Muscle layer of duodenum (tissue), 2 donors: ENCODE measurements around the gene HRH3.

Experiments used
- H3K27ac ChIP-seq: one replicate; pipeline ENCODE4 v1.7.0; 2013; ENCODE audit warnings: mild to moderate bottlenecking, low read length
- H3K27me3 ChIP-seq: one replicate; pipeline ENCODE4 v1.7.0; 2013; ENCODE audit warnings: low read depth, mild to moderate bottlenecking, control low read depth, low read length
- H3K36me3 ChIP-seq, 2 donors: one replicate each; pipeline ENCODE4 v1.7.0; 2013; ENCODE audit warnings: low read length in 2 of 2, control low read depth in 1 of 2, mild to moderate bottlenecking in 1 of 2; ENCODE audit not compliant: insufficient read depth in 2 of 2, control insufficient read depth in 1 of 2
- H3K4me1 ChIP-seq, 2 donors: one replicate each; pipeline ENCODE4 v1.7.0; 2013; ENCODE audit warnings: low read length in 2 of 2, mild to moderate bottlenecking in 2 of 2, control low read depth in 1 of 2, moderate library complexity in 1 of 2; ENCODE audit not compliant: insufficient read depth in 2 of 2, control insufficient read depth in 1 of 2
- H3K4me3 ChIP-seq, 2 donors: one replicate each; pipeline ENCODE4 v1.7.0; 2013; ENCODE audit warnings: low read length in 2 of 2, low read depth in 1 of 2, mild to moderate bottlenecking in 1 of 2
- H3K9me3 ChIP-seq, 2 donors: one replicate each; pipeline ENCODE4 v1.7.0; 2013; ENCODE audit warnings: low read length in 2 of 2, control low read depth in 1 of 2, mild to moderate bottlenecking in 1 of 2; ENCODE audit not compliant: control insufficient read depth in 1 of 2
- donor health status: healthy.

Gene HRH3

GRCh38 chr20:62177307-62177706 lies 42.8 kb downstream of the HRH3 start:
- Histone ChIP-seq H3K9me3 (no peaks in the 10 kb centered on the region), H3K36me3 (peaks cover 3 to 45% of the 10 kb centered on the region in 2 donors), H3K4me3 (no peak overlapping the region), H3K4me1 (no peaks in the 10 kb centered on the region), H3K27me3 (no peaks in the 10 kb centered on the region), H3K27ac (no peak overlapping the region)

GRCh38 chr20:62176866-62177265 lies 43.2 kb downstream of the HRH3 start:
- Histone ChIP-seq H3K36me3 (peaks cover 3 to 45% of the 10 kb centered on the region in 2 donors), H3K27ac (no peak overlapping the region), H3K9me3 (no peaks in the 10 kb centered on the region), H3K4me1 (no peaks in the 10 kb centered on the region), H3K4me3 (no peak overlapping the region), H3K27me3 (no peaks in the 10 kb centered on the region)

- H3K27ac ChIP-seq = no peak overlapping the region
- H3K27me3 ChIP-seq = no peaks in the 10 kb centered on the region
- peaks cover 3 to 45% of the 10 kb centered on the region in 2 donors for H3K36me3 ChIP-seq
- no peak overlapping the region for H3K4me3 ChIP-seq
- H3K4me1 ChIP-seq = no peaks in the 10 kb centered on the region
- H3K9me3 ChIP-seq = no peaks in the 10 kb centered on the region
Measured at GRCh38 chr20:62175711-62176110, 44.4 kb downstream of the HRH3 start.

GRCh38 chr20:62174870-62175624 lies 45.0 kb downstream of the HRH3 start:
- no peaks in the 10 kb centered on the region for H3K4me1 ChIP-seq
- H3K27me3 ChIP-seq = no peaks in the 10 kb centered on the region
- no peak overlapping the region for H3K4me3 ChIP-seq
- peaks cover 3 to 45% of the 10 kb centered on the region in 2 donors for H3K36me3 ChIP-seq
- no peaks in the 10 kb centered on the region for H3K9me3 ChIP-seq
- H3K27ac ChIP-seq = no peak overlapping the region

- Histone ChIP-seq H3K4me1 (no peaks in the 10 kb centered on the region), H3K4me3 (no peak overlapping the region), H3K27me3 (no peaks in the 10 kb centered on the region), H3K27ac (no peak overlapping the region), H3K36me3 (peaks cover 3 to 49% of the 10 kb centered on the region in 2 donors), H3K9me3 (no peaks in the 10 kb centered on the region)
Measured at GRCh38 chr20:62174021-62174804, 45.9 kb downstream of the HRH3 start.

- no peak overlapping the region for H3K4me3 ChIP-seq
- H3K27ac ChIP-seq = no peak overlapping the region
- H3K27me3 ChIP-seq = no peaks in the 10 kb centered on the region
- H3K36me3 ChIP-seq = peaks cover 6 to 50% of the 10 kb centered on the region in 2 donors
- no peaks in the 10 kb centered on the region for H3K9me3 ChIP-seq
- H3K4me1 ChIP-seq = no peaks in the 10 kb centered on the region
Measured at GRCh38 chr20:62172666-62173065, 47.4 kb downstream of the HRH3 start.

GRCh38 chr20:62171245-62171644 lies 48.8 kb downstream of the HRH3 start:
- H3K36me3 ChIP-seq = peaks cover 8 to 53% of the 10 kb centered on the region in 2 donors

GRCh38 chr20:62170536-62170935 lies 49.5 kb downstream of the HRH3 start:
- H3K4me3 ChIP-seq = no peak overlapping the region
- H3K9me3 ChIP-seq = no peaks in the 10 kb centered on the region
- H3K27ac ChIP-seq = no peak overlapping the region
- H3K27me3 ChIP-seq = no peaks in the 10 kb centered on the region
- H3K36me3 ChIP-seq = peaks cover 12 to 53% of the 10 kb centered on the region in 2 donors
- H3K4me1 ChIP-seq = no peaks in the 10 kb centered on the region

More at GRCh38 chr20:62171245-62171644, 48.8 kb downstream of the HRH3 start:
- Histone ChIP-seq H3K4me1 (no peaks in the 10 kb centered on the region), H3K27me3 (no peaks in the 10 kb centered on the region), H3K27ac (no peak overlapping the region), H3K9me3 (no peaks in the 10 kb centered on the region), H3K4me3 (no peak overlapping the region)

- Histone ChIP-seq H3K27me3 (no peaks in the 10 kb centered on the region), H3K4me3 (no peak overlapping the region), H3K27ac (no peak overlapping the region), H3K36me3 (peaks cover 18 to 53% of the 10 kb centered on the region in 2 donors), H3K9me3 (no peaks in the 10 kb centered on the region), H3K4me1 (no peaks in the 10 kb centered on the region)
Measured at GRCh38 chr20:62168890-62169435, 51.1 kb downstream of the HRH3 start.

- no peak overlapping the region for H3K4me3 ChIP-seq
- peaks cover 18 to 58% of the 10 kb centered on the region in 2 donors for H3K36me3 ChIP-seq
- no peaks in the 10 kb centered on the region for H3K4me1 ChIP-seq
- H3K27ac ChIP-seq = no peak overlapping the region
- H3K27me3 ChIP-seq = no peaks in the 10 kb centered on the region
- no peaks in the 10 kb centered on the region for H3K9me3 ChIP-seq
Measured at GRCh38 chr20:62168061-62168460, 52.0 kb downstream of the HRH3 start.

- Histone ChIP-seq H3K27me3 (no peaks in the 10 kb centered on the region), H3K4me3 (no peak overlapping the region), H3K27ac (no peak overlapping the region), H3K36me3 (peaks cover 17 to 59% of the 10 kb centered on the region in 2 donors), H3K4me1 (no peaks in the 10 kb centered on the region), H3K9me3 (no peaks in the 10 kb centered on the region)
Measured at GRCh38 chr20:62167474-62167873, 52.6 kb downstream of the HRH3 start.
